ENCODE measurements around the gene GTPBP6. TPM values are rescaled to one million over a fixed set of nuclear protein-coding genes. Genes with fewer than 3 reads are reported as not detected.

GTPBP6 gene
- total RNA-seq, 1 experiment from 2014 or later = 41.6 TPM

DNA sequence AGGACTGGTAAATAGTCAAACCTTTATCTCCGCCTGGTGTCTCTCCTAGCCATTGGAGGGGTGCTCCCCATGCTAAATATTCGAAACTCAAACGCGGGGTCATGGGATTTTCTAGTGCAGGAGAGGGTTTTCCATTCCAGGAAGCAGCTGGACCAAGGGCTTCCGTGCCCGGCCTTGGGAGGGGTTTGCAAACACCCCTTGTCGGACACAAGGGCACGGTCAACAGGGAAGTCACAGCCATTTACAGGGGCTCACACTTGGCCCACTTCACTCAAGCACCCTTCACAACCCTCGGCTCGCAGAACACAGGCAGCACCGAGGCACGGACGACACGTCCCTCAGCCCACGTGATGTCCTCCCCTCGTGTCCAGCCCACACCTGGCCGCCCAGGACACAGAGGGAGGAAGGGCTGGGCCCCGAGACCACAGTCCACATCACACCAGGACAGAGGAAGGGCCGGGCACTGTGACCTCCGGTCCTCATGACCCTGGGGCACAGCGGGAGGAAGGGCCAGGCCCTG lies 47.7 kb downstream of the GTPBP6 start:
- no peaks in the 10 kb centered on the region for H3K27me3 ChIP-seq (ENCODE audit: insufficient read depth, low read length)
- H3K79me2 ChIP-seq (ENCODE audit: insufficient read depth, low read length) = no peaks in the 10 kb centered on the region
- H4K20me1 ChIP-seq (ENCODE audit: insufficient read depth) = no peaks in the 10 kb centered on the region
- no peak for ATAC-seq
- no peak overlapping the region for H3K4me3 ChIP-seq (replicated peaks in 1 of 2; ENCODE audit: low read depth in 1 of 2, low read length in 2 of 2)
- no peak overlapping the region for H3K27ac ChIP-seq (ENCODE audit: low read depth, low read length)
- RAD21 ChIA-PET (ENCODE audit: low non-redundant PET in 1 of 2, low total read pairs in 2 of 2, uncharacterized antibody in 2 of 2, unreplicated experiment in 2 of 2) = no interaction called here
- no peak overlapping the region for H2AFZ ChIP-seq (ENCODE audit: low read depth, low read length, poor library complexity, severe bottlenecking)
- no peaks in the 10 kb centered on the region for H3K9me3 ChIP-seq (ENCODE audit: control insufficient read depth in 1 of 2, insufficient read depth in 1 of 2, low read depth in 1 of 2, low read length in 2 of 2)
- H3K36me3 ChIP-seq (ENCODE audit: control insufficient read depth in 1 of 2, insufficient read depth in 2 of 2, low read length in 2 of 2) = no peaks in the 10 kb centered on the region
- no peak for TF ChIP-seq POLR2AphosphoS5 (IDR thresholded peaks at IDR 0.05; ENCODE audit: low read depth, low read length)
- intact Hi-C loops (cut with micrococcal nuclease) = no loop called here
- peaks cover 0 to 11% of the 10 kb centered on the region in 2 experiments; a peak in 1 of 4 replicates for H3K4me1 ChIP-seq (ENCODE audit: control insufficient read depth in 1 of 2, insufficient read depth in 2 of 2, low read length in 2 of 2)
- H3K9me2 ChIP-seq (ENCODE audit: insufficient read depth) = no peaks in the 10 kb centered on the region
- POLR2A ChIA-PET = no interaction called here
- BruUV-seq (replicated peaks) = no TSS peak
- no peak overlapping the region for H3K4me2 ChIP-seq (ENCODE audit: low read length)
- CTCF ChIA-PET = no interaction called here
- H3K9ac ChIP-seq (ENCODE audit: low read length) = no peak overlapping the region
- DNase-seq (ENCODE audit: low read depth, low spot score) = no peak

DNA sequence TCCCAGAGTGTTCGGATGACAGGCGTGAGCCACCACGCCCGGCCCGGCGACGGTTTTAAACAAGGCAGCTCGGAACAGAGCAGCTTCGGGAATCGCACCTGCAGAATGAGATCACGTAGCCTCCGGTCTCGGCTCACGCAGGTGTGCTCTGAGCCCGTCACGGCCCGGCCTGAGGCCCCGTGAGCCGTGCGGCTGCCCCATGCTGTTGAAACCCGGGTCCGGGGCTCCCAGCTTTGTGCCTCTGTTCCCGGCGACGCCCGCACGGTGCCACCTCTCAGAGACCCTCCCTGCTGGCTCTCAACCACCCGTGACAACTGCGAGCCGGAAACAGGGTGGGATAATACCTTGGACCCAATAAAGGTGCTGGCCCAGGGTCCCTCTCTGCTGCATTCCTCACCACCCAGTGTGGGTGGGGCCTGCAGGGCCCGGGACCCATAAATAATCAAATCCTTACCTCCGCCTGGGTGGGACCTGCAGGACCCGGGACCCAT lies 50.8 kb downstream of the GTPBP6 start:
- H3K79me2 ChIP-seq (ENCODE audit: insufficient read depth, low read length) = no peaks in the 10 kb centered on the region
- H3K4me1 ChIP-seq (ENCODE audit: control insufficient read depth in 1 of 2, insufficient read depth in 2 of 2, low read length in 2 of 2) = no peaks in the 10 kb centered on the region
- intact Hi-C loops (cut with micrococcal nuclease) = no loop called here
- no peak overlapping the region for H3K9ac ChIP-seq (ENCODE audit: low read length)
- no peak for TF ChIP-seq CEBPB (IDR thresholded peaks at IDR 0.05; ENCODE audit: low read depth)
- TF ChIP-seq EGR1 (IDR thresholded peaks at IDR 0.05; ENCODE audit: low read depth) = no peak
- TF ChIP-seq, protein P1, sequence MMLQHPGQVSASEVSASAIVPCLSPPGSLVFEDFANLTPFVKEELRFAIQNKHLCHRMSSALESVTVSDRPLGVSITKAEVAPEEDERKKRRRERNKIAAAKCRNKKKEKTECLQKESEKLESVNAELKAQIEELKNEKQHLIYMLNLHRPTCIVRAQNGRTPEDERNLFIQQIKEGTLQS (IDR thresholded peaks at IDR 0.05) = no peak
- no peak for TF ChIP-seq ZFX (IDR thresholded peaks at IDR 0.05)
- no peak for TF ChIP-seq RAD21 (IDR thresholded peaks at IDR 0.05; ENCODE audit: low read depth)
- no peak for TF ChIP-seq FOSL1 (IDR thresholded peaks at IDR 0.05; ENCODE audit: low read depth)
- TF ChIP-seq, protein P2, sequence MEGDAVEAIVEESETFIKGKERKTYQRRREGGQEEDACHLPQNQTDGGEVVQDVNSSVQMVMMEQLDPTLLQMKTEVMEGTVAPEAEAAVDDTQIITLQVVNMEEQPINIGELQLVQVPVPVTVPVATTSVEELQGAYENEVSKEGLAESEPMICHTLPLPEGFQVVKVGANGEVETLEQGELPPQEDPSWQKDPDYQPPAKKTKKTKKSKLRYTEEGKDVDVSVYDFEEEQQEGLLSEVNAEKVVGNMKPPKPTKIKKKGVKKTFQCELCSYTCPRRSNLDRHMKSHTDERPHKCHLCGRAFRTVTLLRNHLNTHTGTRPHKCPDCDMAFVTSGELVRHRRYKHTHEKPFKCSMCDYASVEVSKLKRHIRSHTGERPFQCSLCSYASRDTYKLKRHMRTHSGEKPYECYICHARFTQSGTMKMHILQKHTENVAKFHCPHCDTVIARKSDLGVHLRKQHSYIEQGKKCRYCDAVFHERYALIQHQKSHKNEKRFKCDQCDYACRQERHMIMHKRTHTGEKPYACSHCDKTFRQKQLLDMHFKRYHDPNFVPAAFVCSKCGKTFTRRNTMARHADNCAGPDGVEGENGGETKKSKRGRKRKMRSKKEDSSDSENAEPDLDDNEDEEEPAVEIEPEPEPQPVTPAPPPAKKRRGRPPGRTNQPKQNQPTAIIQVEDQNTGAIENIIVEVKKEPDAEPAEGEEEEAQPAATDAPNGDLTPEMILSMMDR (IDR thresholded peaks at IDR 0.05 in 2 of 3, conservative IDR thresholded peaks at IDR 0.05 in 1 of 3; ENCODE audit: borderline replicate concordance in 1 of 3, insufficient read depth in 1 of 3, low read depth in 2 of 3, low read length in 2 of 3) = no peak
- no peak for TF ChIP-seq JUND (IDR thresholded peaks at IDR 0.05)
- TF ChIP-seq, protein P3, sequence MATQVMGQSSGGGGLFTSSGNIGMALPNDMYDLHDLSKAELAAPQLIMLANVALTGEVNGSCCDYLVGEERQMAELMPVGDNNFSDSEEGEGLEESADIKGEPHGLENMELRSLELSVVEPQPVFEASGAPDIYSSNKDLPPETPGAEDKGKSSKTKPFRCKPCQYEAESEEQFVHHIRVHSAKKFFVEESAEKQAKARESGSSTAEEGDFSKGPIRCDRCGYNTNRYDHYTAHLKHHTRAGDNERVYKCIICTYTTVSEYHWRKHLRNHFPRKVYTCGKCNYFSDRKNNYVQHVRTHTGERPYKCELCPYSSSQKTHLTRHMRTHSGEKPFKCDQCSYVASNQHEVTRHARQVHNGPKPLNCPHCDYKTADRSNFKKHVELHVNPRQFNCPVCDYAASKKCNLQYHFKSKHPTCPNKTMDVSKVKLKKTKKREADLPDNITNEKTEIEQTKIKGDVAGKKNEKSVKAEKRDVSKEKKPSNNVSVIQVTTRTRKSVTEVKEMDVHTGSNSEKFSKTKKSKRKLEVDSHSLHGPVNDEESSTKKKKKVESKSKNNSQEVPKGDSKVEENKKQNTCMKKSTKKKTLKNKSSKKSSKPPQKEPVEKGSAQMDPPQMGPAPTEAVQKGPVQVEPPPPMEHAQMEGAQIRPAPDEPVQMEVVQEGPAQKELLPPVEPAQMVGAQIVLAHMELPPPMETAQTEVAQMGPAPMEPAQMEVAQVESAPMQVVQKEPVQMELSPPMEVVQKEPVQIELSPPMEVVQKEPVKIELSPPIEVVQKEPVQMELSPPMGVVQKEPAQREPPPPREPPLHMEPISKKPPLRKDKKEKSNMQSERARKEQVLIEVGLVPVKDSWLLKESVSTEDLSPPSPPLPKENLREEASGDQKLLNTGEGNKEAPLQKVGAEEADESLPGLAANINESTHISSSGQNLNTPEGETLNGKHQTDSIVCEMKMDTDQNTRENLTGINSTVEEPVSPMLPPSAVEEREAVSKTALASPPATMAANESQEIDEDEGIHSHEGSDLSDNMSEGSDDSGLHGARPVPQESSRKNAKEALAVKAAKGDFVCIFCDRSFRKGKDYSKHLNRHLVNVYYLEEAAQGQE (IDR thresholded peaks at IDR 0.05; ENCODE audit: low read depth) = no peak
- TF ChIP-seq TCF7L2 (IDR thresholded peaks at IDR 0.05; ENCODE audit: borderline replicate concordance, extremely low read depth, insufficient read depth, insufficient read length) = no peak
- TF ChIP-seq ELF1 (IDR thresholded peaks at IDR 0.05; ENCODE audit: borderline replicate concordance, low read depth) = no peak
- no peak for TF ChIP-seq EZH2 (IDR thresholded peaks at IDR 0.05)
- CTCF ChIA-PET = no interaction called here
- H3K9me3 ChIP-seq (ENCODE audit: control insufficient read depth in 1 of 2, insufficient read depth in 1 of 2, low read depth in 1 of 2, low read length in 2 of 2) = no peaks in the 10 kb centered on the region
- no peaks in the 10 kb centered on the region for H3K27me3 ChIP-seq (ENCODE audit: insufficient read depth, low read length)
- POLR2A ChIA-PET = no interaction called here
- ATAC-seq (no peak), DNase-seq (ENCODE audit: low read depth, low spot score) (no peak)
- no peak overlapping the region for H2AFZ ChIP-seq (ENCODE audit: low read depth, low read length, poor library complexity, severe bottlenecking)
- H3K4me3 ChIP-seq (replicated peaks in 1 of 2; ENCODE audit: low read depth in 1 of 2, low read length in 2 of 2) = no peak overlapping the region
- no peaks in the 10 kb centered on the region for H4K20me1 ChIP-seq (ENCODE audit: insufficient read depth)
- H3K27ac ChIP-seq (ENCODE audit: low read depth, low read length) = no peak overlapping the region
- H3K4me2 ChIP-seq (ENCODE audit: low read length) = no peak overlapping the region
- RAD21 ChIA-PET (ENCODE audit: low non-redundant PET in 1 of 2, low total read pairs in 2 of 2, uncharacterized antibody in 2 of 2, unreplicated experiment in 2 of 2) = no interaction called here
- no peaks in the 10 kb centered on the region for H3K9me2 ChIP-seq (ENCODE audit: insufficient read depth)
- no peaks in the 10 kb centered on the region for H3K36me3 ChIP-seq (ENCODE audit: control insufficient read depth in 1 of 2, insufficient read depth in 2 of 2, low read length in 2 of 2)
- no TSS peak for BruUV-seq (replicated peaks)

All from HCT116 (cell line).